NCI-H1105 treated with DMSO at 0.1 percent for 48 hours (cell line): ENCODE results near the gene RIMBP2.

Experiments used
- DNase-seq: peaks from one replicate; lab custom pipeline; 2025; lab: John Stamatoyannopoulos, UW

Gene RIMBP2

DNA sequence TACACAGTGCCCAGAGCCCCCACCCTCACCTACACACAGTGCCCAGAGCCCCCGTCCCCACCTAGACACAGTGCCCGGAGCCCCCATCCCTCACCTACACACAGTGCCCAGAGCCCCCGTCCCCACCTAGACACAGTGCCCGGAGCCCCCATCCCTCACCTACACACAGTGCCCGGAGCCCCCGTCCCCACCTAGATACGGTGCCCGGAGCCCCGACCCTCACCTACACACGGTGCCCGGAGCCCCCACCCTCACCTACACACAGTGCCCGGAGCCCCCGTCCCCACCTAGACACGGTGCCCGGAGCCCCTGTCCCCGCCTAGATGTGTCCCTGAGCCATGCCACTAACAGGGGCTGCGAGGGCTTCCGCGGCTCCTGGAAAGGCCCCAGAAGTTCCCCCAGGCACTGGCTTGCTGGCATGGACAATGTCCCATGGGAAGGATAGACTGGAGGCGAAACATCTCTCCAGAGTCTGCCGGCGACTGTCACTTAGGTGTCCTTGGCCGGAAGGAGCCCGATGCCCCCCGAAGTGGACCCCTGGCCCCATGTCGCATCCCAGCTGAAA is 232.4 kb downstream of the RIMBP2 start:
- no peak for DNase-seq

DNA sequence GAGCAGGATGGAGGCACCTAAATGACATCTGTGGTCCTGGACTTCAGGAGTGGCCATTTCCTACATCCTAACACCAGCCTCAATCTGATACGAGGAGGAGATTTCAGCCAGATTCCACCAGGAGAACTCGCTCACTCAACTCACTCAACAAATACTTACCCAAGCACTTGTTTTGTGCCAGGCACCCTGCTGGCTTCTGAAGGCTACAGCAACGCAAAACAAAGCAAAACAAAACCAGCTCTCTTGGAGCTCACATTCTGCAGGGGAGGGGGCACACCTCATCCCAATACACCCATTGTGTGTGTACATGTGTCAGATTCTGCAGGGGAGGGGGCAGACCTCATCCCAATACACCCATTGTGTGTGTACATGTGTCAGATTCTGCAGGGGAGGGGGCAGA is 233.7 kb downstream of the RIMBP2 start:
- no peak for DNase-seq

DNA sequence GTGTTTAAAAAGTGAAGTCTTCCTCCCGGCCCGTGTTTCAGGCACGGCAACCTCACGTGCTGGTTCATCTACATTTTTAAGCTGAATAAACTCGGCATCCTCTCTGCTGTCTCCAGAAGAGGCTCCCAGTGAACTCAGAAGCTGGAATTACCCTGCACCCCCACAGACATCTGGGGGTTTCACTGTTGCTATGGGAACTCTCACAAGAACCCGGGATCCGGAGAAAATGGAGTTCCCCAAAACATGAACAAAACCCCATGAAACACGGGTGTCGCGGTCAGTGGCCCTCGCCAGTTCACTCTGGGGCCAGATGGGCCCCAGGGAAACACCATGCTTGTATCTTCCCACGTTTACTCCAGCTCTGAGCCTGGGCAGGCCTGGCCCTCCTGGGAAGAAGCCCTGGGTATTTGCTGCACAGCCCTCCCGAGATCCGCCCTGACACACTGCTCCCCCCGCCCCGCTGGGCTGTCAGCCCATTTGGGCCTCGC is 234.7 kb downstream of the RIMBP2 start:
- DNase-seq, result no peak

DNA sequence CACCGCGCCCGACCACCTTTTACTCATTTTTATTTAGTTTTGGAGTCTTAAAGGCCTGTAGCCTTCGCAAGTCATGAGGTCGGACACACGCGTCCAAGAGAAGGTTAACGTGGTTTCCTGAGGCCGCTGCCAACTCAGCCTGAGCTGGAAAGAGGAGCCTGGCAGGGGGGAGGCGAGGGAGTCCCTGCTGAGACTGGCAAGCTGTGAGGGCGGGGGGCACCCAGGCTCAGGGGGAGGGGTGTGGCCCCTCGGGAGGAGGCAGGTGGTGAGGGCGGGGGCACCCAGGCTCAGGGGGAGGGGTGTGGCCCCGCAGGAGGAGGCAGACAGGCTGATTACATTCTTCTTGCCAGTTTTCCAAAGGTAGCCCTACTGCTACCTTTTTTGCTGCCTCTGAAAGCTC is 235.2 kb downstream of the RIMBP2 start:
- DNase-seq, result no peak

DNA sequence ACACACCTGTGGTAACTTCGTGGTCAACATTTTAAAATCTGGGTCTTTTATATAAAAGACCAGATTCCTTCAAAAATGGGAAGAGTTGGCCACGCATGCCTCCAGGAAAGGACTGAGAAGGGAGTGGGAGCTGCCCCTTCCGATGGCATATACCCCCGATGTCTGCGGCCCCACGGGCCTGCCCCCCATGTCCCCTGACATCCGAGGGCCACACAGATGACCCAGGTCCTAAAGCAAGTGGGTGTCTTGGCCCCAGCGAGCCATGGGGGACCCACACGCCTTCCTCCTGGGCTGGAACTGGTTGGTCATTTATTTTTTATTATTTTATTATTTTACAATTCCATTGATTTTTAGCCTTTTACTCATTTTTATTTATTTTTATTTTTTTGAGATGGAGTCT is 235.9 kb downstream of the RIMBP2 start:
- no peak for DNase-seq

DNA sequence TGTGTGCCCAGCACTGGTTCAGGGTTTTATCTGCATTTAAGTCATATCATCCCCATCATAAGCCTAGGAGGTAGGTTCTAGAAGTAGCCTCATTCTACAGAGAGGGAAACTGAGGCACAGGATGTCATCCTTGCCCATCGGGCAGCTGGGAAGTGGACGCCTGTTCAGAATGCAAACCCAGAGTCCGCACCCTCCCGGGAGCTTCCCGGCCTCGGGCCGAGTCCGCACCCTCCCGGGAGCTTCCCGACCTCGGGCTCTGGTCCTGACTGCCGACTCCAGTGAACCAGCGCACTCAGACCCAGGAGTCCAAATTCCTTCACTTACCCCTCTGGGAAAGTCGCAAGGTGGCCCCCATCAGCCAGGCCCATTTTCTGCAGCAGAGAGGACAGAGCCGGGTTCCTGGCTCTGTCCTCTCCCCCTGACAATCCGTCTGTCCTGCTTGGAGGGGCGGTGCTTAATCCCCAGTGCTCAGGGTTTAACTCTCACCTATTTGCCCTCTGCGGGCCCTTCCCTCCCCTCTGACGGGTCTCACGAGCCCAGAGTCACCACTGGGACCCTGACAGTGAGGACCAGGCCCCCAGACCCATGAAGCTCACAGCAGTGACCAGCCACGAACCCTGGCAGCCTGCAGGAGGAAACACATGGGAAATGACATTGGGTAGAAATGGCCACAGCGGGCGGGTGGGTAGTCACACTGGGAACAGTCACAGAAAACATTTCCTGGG is 236.5 kb downstream of the RIMBP2 start:
- DNase-seq, result no peak

DNA sequence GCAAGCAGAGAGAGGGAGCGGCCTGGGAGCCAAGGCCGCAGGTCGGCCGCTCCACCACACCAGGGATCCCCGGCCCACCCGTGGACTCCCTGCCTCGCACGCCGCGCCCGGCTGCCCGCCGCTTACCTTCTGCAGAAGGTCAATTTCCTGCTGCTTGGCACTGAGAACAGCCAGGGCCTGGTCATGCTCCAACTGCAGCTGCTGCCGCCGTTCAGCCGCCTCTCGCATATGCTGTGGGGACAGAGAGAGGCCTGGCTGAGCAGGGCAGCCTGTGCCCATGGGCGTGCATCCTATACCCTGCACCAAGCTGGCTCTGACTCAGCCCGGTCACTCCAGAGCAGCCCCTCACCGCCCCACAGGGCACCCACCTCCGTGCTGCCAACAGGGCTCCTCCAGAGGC is 237.3 kb downstream of the RIMBP2 start:
- no peak for DNase-seq

DNA sequence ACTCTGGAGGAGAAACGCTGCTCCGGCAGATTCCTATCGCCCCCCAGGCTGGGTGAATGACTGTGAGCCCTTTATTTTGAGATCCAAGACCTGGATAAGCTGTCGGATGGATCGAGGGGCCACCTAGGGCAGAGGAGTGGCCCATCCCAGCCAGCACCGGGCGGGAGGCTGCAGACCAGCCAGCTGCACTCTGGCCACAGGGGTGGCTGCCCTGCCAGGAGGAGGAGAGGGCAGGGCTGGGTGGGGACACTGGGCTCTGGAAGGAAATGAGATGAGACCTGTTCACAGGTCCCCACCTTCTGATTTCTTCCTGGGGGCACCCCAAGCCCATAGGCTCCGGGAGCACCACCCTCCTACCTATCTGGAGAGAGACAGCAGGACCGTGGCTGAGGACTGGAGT is 238.4 kb downstream of the RIMBP2 start:
- no peak for DNase-seq

DNA sequence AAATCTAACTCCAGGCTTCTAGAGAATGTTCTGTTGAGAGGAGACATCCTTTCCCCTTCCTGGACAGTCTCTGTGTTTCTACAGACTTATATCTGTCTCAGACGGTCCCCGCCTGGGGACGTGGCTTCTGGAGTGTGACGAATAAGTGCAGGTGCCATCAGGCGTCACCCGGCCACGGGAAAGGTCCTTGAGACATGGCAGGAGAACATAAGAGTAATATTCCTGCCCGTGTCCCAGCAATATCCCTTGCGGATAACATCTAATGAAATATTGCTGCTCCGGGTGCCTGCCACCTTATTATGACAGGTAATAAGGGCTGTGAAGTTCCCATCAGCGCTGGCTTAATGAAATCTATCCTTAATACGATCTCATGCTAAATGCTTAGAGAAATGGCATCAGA is 238.8 kb downstream of the RIMBP2 start:
- no peak for DNase-seq

DNA sequence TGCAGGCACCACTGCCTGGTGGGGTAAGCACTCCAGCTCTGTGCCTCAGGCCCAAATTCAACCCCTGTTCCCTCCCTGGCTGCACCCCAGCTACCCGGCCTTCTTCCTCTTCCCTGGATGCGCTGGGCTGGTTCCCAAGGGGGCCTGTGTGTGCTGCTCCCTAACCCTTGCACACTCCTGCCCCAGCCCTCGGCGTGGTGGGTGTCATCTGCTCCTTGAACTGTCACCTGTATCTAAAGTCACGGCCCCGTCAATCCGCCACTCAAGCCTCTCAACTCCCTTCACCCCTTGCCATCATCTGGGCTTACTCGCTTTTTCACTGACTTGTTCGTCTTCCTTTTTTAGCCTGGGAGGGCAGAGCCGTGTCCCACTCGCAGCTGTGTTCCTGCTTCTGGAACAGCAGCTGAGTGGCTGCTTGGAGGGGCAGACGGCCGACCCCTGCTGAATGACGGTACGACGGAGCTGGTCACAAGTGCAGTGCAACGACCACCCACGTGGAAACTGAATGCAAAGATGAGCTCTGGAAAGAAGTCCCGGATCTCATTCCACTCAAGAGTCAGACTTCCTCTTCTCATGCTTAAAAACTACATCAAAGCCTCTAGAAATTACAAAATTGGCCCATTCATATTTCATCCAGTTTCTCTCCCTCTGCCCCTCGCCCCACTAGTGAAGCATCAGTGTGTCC is 239.5 kb downstream of the RIMBP2 start:
- no peak for DNase-seq

DNA sequence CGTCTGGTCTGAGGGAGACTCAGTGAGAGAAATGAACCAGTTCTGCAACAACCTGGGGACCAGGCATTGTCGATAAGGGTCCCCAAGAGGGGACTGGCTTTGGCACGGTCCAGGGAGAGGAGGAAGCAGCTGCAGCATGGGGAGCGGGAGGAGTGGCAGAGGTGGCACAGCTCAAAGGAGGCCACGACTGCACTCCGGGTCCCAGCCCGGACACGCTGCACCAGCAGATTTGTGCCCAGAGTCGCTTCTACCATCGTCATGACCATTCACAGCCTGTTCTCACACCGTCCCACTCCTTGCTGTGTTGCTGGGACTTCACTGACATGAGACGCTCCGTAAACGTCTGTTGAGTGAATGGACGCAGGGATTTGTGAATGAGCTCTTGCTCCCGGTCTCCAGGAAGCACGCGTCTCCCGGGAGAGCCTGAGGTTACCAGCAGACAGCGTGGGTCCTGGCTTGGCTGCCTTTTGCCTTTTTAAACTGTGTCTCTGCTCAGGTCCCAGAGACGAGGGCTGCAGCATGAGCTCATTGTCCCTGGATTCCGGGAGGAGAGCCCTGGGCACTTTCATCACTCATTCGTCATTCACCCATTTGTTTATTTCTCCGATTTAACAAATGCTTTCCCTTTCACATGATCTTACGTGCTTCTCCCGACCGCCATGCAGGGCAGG is 241.4 kb downstream of the RIMBP2 start:
- DNase-seq, result no peak

DNA sequence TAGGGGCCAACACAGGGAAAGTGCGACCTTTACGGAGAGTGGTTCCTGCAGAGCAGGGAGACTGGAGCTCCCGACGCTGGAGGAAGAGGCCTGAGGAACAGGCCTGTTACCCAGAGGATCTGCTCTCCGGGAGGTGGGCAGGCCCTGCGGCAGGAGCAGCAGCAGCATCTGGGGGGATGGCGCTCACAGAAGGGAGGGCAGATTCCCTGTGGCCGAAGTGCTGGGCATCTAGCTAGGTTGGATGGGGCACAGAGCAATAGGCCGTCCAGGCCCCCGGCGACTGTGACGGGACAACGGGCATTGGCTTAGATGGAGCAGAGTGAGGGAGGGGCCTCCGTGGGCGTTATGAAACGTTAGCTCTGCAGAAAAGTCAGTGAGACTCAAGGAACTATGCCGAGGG is 242.8 kb downstream of the RIMBP2 start:
- no peak for DNase-seq

DNA sequence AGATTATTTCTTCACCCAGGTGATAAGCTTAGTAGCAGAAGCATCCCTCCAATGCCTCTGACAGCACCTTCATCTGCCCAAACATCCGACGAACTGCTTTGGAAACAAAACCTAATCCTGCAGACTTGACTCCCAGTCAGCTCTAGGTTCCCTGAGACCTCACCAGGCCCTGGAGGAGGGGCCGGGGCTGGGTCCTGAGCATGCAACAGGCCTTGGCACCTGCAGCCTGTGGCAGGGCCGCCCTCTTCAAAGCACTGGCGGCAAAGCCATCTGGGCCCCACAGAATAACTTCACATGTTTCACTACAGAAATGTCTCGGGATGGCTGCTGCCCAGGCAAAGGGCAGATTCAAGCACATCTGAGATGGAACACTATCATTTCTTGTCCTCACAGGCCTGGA is 245.1 kb downstream of the RIMBP2 start:
- no peak for DNase-seq

DNA sequence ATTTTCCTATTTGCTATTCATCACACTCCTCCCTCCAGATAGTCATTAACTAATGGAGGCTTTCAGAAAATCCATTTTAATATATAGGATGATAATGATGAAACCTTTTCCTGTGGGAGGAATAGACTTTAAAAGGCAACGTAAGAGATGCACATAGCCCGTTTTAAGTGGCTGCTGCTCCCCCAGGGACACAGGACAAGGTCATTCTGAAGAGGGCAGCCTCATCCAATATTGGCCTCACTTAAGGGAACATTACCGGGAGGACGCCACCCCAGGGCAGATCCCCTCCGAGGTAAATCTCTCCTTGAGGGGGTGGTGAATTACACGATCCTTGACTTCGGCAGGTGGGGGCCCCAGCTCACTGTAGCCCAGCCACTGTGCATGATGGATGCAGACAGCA is 246.5 kb downstream of the RIMBP2 start:
- DNase-seq, result no peak

DNA sequence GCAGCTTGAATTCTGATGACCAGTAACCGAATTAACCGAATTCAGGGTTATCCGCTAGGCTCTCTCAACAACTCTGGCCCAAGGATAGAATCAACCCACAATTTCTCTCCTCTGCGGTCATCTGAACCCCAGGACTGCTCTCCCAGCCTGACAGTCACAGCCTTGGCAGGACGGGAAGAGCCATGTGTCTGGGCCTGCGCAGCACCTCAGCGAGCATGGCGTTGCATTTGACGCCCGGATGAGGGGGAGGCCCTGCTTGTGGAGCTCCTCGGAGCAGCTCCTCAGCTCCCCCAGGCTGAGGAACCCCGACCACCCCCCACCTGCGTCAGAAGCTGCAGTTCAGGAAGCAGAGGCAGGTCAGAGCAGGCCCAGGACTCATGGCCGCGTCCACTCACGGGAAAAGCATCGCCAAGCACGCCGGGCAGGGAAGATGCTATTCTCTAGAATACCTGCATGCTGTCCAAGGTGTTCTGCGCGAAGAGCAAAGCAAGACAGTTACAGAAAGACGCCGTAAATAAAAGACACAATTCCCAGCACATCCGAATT is 247.3 kb downstream of the RIMBP2 start:
- DNase-seq, result no peak

DNA sequence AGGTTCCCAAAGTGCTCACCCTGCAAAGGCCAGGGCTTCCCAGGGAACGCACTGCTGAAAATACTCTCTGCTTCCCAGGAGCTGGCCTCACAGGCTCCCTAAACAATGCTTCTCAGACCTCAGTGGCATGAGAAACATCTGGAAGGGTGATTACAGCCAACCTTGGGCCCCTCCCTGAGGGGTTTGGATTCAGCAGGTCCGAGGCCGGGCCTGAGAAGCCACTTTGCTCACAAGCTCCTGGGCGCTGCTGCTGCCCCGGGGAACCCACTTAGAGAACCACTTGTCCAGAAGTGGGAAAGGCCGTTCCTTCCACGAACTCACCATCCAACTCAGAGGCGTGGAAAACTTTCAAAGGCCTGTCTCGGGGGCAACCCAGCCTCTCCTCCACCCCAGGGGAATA is 247.9 kb downstream of the RIMBP2 start:
- DNase-seq, result no peak

DNA sequence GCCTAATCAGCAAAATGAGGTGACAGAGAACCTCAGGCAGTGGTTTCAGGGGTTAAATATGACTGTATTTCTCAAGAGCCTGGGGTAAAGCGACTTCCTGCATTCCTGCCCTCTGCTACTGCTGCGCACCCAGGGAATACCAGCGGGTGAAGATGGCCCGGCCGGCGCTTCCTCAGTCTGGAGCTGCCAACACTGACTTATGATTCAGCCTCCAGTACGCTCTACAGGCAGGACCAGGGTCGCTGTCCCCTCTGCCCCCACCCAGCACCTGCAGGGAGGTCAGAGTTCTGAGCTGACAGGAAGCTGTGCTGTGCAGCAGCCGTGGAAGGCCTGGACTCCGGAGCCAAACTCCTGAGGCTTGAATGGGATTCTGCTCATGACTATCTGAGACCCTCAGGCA is 250.5 kb downstream of the RIMBP2 start:
- no peak for DNase-seq

DNA sequence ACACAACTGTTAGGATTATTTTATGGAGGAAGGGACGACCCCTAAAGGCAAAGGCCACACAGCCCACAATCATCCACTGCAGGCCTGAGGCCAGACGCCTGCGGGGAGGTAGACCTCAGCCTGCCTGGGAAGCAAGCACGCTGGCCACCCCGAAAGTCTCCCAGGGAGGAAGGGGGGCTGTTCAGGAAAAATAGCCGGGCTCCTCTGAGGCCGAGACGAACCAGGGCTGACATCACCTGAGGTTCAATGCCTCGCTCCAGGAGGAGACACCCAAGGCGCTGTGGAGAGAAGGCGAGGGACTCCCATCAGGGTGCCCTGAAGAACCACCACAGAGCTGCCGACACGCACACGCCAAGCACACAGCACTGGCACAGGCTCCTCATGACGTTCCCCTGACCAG is 251.1 kb downstream of the RIMBP2 start:
- no peak for DNase-seq

DNA sequence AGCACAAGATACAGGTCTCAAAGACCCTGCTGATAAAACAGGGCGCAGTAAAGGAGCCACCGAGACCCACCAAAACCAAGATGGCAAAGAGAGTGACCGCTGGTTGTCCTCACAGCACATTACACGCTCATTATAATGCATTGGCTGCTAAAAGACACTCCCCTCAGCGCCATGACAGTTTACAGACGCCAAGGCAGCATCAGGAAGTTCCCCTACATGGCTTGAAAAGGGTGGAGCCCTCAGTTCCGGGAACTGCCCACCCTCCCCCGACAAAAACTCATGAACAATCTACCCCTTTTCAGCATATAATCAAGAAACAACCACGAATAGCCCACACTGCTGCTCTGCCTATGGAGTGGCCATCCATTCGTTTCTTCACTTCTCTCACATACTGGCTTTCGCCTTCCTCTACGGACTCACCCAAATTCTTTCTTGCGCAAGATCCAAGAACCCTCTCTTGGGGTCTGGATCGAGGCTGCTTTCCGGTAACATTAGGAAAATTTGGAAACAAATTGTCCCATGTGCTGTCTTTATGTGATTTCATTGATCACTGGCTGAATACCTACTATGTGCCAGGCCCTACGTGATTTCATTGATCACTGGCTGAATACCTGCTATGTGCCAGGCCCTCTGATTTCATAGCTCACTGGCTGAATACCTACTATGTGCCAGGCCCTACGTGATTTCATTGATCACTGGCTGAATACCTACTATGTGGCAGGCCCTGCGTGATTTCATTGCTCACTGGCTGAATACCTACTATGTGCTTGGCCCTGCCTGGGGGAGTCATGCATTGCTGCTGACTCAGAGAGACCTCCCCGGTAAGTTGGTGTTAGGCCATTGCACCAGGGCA is 252.1 kb downstream of the RIMBP2 start:
- no peak for DNase-seq

DNA sequence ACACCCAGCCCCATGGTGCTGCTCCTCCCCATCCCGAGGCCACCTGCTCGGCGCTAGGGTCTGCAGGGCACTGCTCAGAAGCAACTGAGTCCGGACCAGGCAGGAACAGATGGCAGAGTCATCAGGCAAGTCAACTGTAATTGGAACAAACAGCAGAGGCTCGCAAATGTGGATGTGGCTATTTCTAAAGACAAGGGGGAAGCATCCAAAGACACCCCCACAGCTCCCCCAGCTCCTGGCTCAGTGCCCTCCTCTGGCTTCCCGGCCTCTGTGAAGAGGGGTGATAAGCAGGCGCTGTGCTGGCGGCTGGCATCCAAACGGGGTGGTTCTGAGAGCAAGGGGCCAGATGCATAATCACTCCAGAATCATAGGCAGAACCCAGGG is 252.8 kb downstream of the RIMBP2 start:
- DNase-seq, result no peak

DNA sequence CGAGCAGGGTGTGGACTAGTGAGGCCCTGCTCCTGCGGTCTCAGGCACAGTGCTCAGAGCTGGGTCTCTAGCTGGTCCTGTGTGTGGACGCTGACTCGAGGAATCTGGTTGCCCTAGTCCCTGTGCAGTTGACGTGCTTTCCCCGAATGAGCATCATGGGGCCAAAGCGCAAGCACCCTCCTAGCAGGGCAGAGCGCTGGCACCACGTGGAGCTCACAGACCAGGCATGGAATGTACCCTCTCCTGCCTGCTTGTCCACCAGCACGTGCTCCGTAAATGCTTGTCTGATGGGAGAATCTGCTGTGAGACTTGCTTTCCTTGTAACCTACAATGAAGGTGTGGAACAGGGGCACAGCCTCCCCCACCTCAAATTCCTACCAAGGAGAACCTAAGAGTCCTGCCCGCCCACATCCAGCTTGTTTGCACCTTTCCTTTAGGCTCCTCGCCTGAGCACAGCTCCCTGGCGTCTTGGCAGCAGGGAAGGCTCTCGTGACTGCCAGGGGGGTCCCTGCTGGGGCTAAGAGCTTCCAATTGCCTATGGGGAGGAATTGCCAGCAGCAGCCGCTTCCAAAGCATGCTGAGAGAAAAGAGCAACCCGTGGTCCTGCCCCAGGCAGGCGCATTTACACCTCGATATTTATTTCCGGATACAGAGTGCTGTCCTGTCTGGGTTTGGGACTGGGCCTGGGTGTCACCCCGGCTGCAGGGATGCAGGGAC is 253.4 kb downstream of the RIMBP2 start:
- no peak for DNase-seq
